GM21515 (cell line): ENCODE measurements around the gene GRPR.
A peak's percentile ranks its signal among the peaks of the same experiment; 100 is the strongest.

ENCODE experiments used
- ATAC-seq: cut with Tn5 transposase; IDR thresholded peaks from one replicate; pipeline ENCODE4 v1.9.1; 2021; ENCODE audit not compliant: unreplicated experiment

GRPR gene

GRCh38 chrX:16123222-16123786, at the start of gene GRPR:
Gene GRPR (plus strand): TSS chrX:16123565. CDS start chrX:16123954, 389 bp downstream.
- ATAC-seq = peak; percentile 51

GRCh38 chrX:16075087-16075486, 48.3 kb upstream of the GRPR start:
- ATAC-seq = no peak

GRCh38 chrX:16076834-16077233, 46.5 kb upstream of the GRPR start:
- no peak for ATAC-seq

- ATAC-seq = no peak
Observed at GRCh38 chrX:16077811-16078210, 45.6 kb upstream of the GRPR start.

- no peak for ATAC-seq
Observed at GRCh38 chrX:16081357-16081756, 42.0 kb upstream of the GRPR start.

- no peak for ATAC-seq
Observed at GRCh38 chrX:16082470-16083085, 40.8 kb upstream of the GRPR start.

- ATAC-seq = no peak
Observed at GRCh38 chrX:16087076-16087475, 36.3 kb upstream of the GRPR start.

- ATAC-seq = no peak
Observed at GRCh38 chrX:16089086-16089485, 34.3 kb upstream of the GRPR start.

- no peak for ATAC-seq
Observed at GRCh38 chrX:16096141-16096540, 27.2 kb upstream of the GRPR start.

GRCh38 chrX:16100673-16101072, 22.7 kb upstream of the GRPR start:
- ATAC-seq = no peak

GRCh38 chrX:16101581-16101980, 21.8 kb upstream of the GRPR start:
- ATAC-seq = no peak

GRCh38 chrX:16103625-16104024, 19.7 kb upstream of the GRPR start:
- no peak for ATAC-seq

GRCh38 chrX:16112428-16112827, 10.9 kb upstream of the GRPR start:
- no peak for ATAC-seq

GRCh38 chrX:16113978-16114565, 9.3 kb upstream of the GRPR start:
- no peak for ATAC-seq

GRCh38 chrX:16114611-16115010, 8.8 kb upstream of the GRPR start:
- ATAC-seq = no peak

- peak; percentile 90 for ATAC-seq
Observed at GRCh38 chrX:16119353-16120220, 3.8 kb upstream of the GRPR start.

- ATAC-seq = no peak
Observed at GRCh38 chrX:16120431-16120830, 2.9 kb upstream of the GRPR start.

- no peak for ATAC-seq
Observed at GRCh38 chrX:16124201-16124600, 836 bp downstream of the GRPR start.

- ATAC-seq = no peak
Observed at GRCh38 chrX:16125520-16126149, 2.3 kb downstream of the GRPR start.

- ATAC-seq = no peak
Observed at GRCh38 chrX:16130707-16131106, 7.3 kb downstream of the GRPR start.

- no peak for ATAC-seq
Observed at GRCh38 chrX:16134936-16135335, 11.6 kb downstream of the GRPR start.
